Gastroesophageal sphincter (tissue), 3 donors: ENCODE data around the gene FLNC.
A peak's percentile ranks its signal among the peaks of the same experiment; 100 is the strongest.

Source experiments
- CTCF ChIP-seq, 4 experiments: fragments of 200-600 bp in 2 of 4; fragments of 450-650 bp in 2 of 4; sonication (generic) in 1 of 4; IDR thresholded peaks; one replicate each; pipeline ENCODE4 v1.5.1; 2017 to 2019; ENCODE audit warnings: antibody characterized with exemption in 4 of 4, mild to moderate bottlenecking in 2 of 4, moderate library complexity in 2 of 4
- POLR2AphosphoS5 ChIP-seq: sonication (generic); formaldehyde crosslinking; IDR thresholded peaks from one replicate; pipeline ENCODE4 v1.6.1; 2017; ENCODE audit warnings: antibody characterized with exemption

- TF ChIP-seq POLR2AphosphoS5, result no peak
- peak in 3 of 4 experiments; percentile 43 to 57 (median 52) for TF ChIP-seq CTCF (IDR thresholded peaks at IDR 0.05)
These were observed 33.3 kb downstream of the FLNC start for GRCh38 chr7:128863433-128863989.
